Effector memory CD4-positive, alpha-beta T cell (primary cell): ENCODE data around the gene STK32B.

Experiments used
- DNase-seq, 3 donors: peaks; one replicate each; pipeline ENCODE4 v3.0.0-alpha.2; 2020
- H3K27ac ChIP-seq: 2 replicates; pipeline ENCODE4 v1.7.0; 2013; ENCODE audit warnings: mild to moderate bottlenecking, low read length, moderate library complexity; ENCODE audit not compliant: insufficient read depth, poor library complexity, severe bottlenecking
- H3K27me3 ChIP-seq: replicated peaks from 2 replicates; pipeline ENCODE4 v1.7.0; 2013; ENCODE audit warnings: mild to moderate bottlenecking, low read length; ENCODE audit not compliant: insufficient read depth, control insufficient read depth, poor library complexity, severe bottlenecking
- H3K36me3 ChIP-seq: 2 replicates; pipeline ENCODE4 v1.7.0; 2013; ENCODE audit warnings: mild to moderate bottlenecking, low read length, moderate library complexity; ENCODE audit not compliant: control insufficient read depth, insufficient read depth
- H3K4me1 ChIP-seq: 2 replicates; pipeline ENCODE4 v1.7.0; 2013; ENCODE audit warnings: low read length, mild to moderate bottlenecking; ENCODE audit not compliant: control insufficient read depth, insufficient read depth, poor library complexity, severe bottlenecking
- H3K4me3 ChIP-seq: 2 replicates; pipeline ENCODE4 v1.7.0; 2013; ENCODE audit warnings: low read length, low read depth, mild to moderate bottlenecking; ENCODE audit not compliant: insufficient read depth, poor library complexity, severe bottlenecking
- H3K9me3 ChIP-seq: 2 replicates; pipeline ENCODE4 v1.7.0; 2013; ENCODE audit warnings: mild to moderate bottlenecking, low read length, moderate library complexity; ENCODE audit not compliant: control insufficient read depth

Gene STK32B

GRCh38 chr4:5500165-5500564 lies 448.9 kb downstream of the STK32B start:
- Histone ChIP-seq H3K27ac (no peak overlapping the region), H3K9me3 (no peaks in the 10 kb centered on the region), H3K36me3 (no peaks in the 10 kb centered on the region), H3K27me3 (no peaks in the 10 kb centered on the region), H3K4me3 (no peak overlapping the region), H3K4me1 (no peaks in the 10 kb centered on the region)
- no peak for DNase-seq

- H3K4me1 ChIP-seq = no peaks in the 10 kb centered on the region
- no peak overlapping the region for H3K4me3 ChIP-seq
- H3K27ac ChIP-seq = no peak overlapping the region
- DNase-seq = no peak
- no peaks in the 10 kb centered on the region for H3K27me3 ChIP-seq
- no peaks in the 10 kb centered on the region for H3K36me3 ChIP-seq
- H3K9me3 ChIP-seq = no peaks in the 10 kb centered on the region
Measured at GRCh38 chr4:5503336-5503936, 452.2 kb downstream of the STK32B start.

- DNase-seq = no peak
Measured at GRCh38 chr4:5504486-5504885, 453.2 kb downstream of the STK32B start.

GRCh38 chr4:5510504-5510903 lies 459.2 kb downstream of the STK32B start:
- H3K9me3 ChIP-seq = no peaks in the 10 kb centered on the region
- H3K27ac ChIP-seq = no peak overlapping the region
- H3K36me3 ChIP-seq = no peaks in the 10 kb centered on the region
- no peak overlapping the region for H3K4me3 ChIP-seq
- no peaks in the 10 kb centered on the region for H3K4me1 ChIP-seq
- H3K27me3 ChIP-seq = no peaks in the 10 kb centered on the region
- DNase-seq = no peak

More at GRCh38 chr4:5504486-5504885, 453.2 kb downstream of the STK32B start:
- Histone ChIP-seq H3K4me1 (no peaks in the 10 kb centered on the region), H3K36me3 (no peaks in the 10 kb centered on the region), H3K27ac (no peak overlapping the region), H3K4me3 (no peak overlapping the region), H3K9me3 (no peaks in the 10 kb centered on the region), H3K27me3 (no peaks in the 10 kb centered on the region)

- no peak overlapping the region for H3K4me3 ChIP-seq
- no peak overlapping the region for H3K27ac ChIP-seq
- no peaks in the 10 kb centered on the region for H3K9me3 ChIP-seq
- H3K4me1 ChIP-seq = no peaks in the 10 kb centered on the region
- no peak for DNase-seq
- H3K36me3 ChIP-seq = no peaks in the 10 kb centered on the region
- H3K27me3 ChIP-seq = no peaks in the 10 kb centered on the region
Measured at GRCh38 chr4:5511791-5512190, 460.5 kb downstream of the STK32B start.

GRCh38 chr4:5515646-5516045 lies 464.4 kb downstream of the STK32B start:
- Histone ChIP-seq H3K27me3 (no peaks in the 10 kb centered on the region), H3K9me3 (no peaks in the 10 kb centered on the region), H3K27ac (no peak overlapping the region), H3K4me1 (no peaks in the 10 kb centered on the region), H3K36me3 (no peaks in the 10 kb centered on the region), H3K4me3 (no peak overlapping the region)
- DNase-seq = no peak

GRCh38 chr4:5517372-5517771 lies 466.1 kb downstream of the STK32B start:
- DNase-seq = no peak
- no peaks in the 10 kb centered on the region for H3K4me1 ChIP-seq
- no peaks in the 10 kb centered on the region for H3K36me3 ChIP-seq
- H3K9me3 ChIP-seq = no peaks in the 10 kb centered on the region
- no peak overlapping the region for H3K27ac ChIP-seq
- H3K4me3 ChIP-seq = no peak overlapping the region
- no peaks in the 10 kb centered on the region for H3K27me3 ChIP-seq

- Histone ChIP-seq H3K9me3 (no peaks in the 10 kb centered on the region), H3K36me3 (no peaks in the 10 kb centered on the region), H3K27ac (no peak overlapping the region), H3K4me3 (no peak overlapping the region), H3K27me3 (no peaks in the 10 kb centered on the region), H3K4me1 (no peaks in the 10 kb centered on the region)
- DNase-seq = no peak
Measured at GRCh38 chr4:5524446-5525299, 473.4 kb downstream of the STK32B start.

- Histone ChIP-seq H3K36me3 (no peaks in the 10 kb centered on the region), H3K4me3 (no peak overlapping the region), H3K9me3 (no peaks in the 10 kb centered on the region), H3K27ac (no peak overlapping the region), H3K4me1 (no peaks in the 10 kb centered on the region), H3K27me3 (no peaks in the 10 kb centered on the region)
- DNase-seq = no peak
Measured at GRCh38 chr4:5526080-5526846, 475.0 kb downstream of the STK32B start.

- Histone ChIP-seq H3K9me3 (no peaks in the 10 kb centered on the region), H3K4me1 (no peaks in the 10 kb centered on the region), H3K4me3 (no peak overlapping the region), H3K36me3 (no peaks in the 10 kb centered on the region), H3K27me3 (no peaks in the 10 kb centered on the region), H3K27ac (no peak overlapping the region)
- no peak for DNase-seq
Measured at GRCh38 chr4:5527211-5527610, 475.9 kb downstream of the STK32B start.
